ENCODE measurements around the gene PRR15.
A peak's percentile ranks its signal among the peaks of the same experiment; 100 is the strongest.

The PRR15 gene

DNA sequence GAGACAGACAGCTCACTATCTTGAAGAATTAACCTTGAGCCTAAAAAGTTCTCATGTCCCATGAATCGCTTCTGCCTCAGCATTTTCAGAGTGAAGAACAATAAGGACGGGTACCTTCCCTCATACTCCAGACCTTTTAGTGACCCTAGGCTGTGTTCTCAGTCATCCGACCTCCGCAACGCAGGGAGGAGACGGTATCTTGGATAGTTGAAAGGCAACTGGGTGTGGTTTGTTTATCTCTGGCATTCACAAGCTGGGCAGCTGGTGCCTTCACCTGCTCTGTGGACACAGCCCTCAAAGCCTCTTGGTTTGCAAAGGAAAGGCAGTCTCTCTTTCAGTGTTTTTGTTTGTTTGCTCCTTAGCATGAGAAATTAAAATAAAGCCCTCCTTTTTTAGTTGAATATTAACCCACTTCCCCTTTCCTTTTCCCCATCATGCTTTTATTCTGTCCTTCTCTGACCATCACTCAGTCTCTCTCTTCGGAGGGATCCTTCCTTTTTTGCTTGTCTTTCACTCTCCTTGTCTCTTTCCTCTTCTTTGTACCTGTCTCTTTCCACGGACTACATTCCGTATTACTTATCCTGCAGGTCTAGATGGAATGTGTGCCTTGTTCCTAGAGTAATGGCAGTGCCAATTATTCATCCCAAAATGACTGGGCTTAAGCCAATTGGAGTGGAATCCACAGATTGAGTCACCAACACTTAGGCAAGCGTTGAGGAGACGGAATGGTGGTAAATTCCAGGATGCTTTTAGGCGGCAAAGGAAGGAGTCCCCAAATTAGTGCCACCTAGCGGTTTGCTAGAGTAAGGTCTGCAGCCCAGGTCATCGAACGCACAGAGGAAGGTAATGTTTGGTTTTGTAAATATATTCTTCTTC, 45.8 kb downstream of the PRR15 start:
- peak; percentile 60 for DNase-seq (ENCODE audit: low spot score)

DNA sequence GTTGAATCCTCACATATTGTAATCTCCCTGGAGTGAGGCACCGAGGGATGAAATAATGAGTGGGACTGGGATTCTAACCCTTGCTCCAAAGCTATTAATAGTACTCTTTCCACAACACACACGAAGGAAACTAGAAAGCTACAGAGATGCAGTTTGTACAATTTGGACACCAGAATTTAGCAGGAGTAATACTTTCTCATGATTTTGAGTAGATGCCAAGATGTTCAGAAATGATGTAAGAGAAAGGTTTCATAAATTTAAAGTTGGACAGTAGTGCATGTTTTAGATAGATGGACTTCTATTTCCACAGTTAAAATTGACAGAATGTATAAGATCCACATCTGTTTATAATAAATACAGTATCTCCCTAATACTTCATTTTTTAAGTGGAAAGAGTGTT, 46.5 kb downstream of the PRR15 start:
- no peak for DNase-seq (ENCODE audit: low spot score)

DNA sequence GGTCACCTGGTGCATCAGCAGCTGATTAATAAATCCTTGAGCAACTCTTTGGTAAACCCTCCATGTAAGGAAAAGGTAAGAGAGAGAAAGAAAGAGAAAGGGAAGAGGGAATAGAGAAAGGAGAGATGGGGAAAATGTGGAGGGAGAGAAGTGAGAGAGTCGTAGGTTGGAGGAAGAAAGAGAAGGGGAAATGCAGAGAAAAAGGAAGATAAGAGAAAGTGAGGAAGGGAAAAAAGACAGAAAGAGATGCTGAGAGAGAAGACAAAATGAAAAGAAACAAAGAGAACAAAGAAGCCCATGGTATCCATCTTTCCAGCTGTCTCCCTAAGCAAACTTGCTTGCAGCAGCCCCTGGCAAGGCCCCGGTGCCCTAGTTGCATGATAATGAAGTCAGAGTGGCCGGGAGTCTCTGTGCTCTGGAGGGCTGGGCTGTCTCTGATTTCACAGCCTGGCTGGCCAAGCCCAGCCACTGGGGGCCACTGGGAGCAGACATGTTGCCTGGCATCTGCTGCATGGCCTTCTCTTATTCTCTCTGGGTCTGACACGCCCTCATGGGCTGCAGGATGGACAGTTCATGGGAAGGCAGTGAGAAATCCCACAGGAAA, 48.4 kb downstream of the PRR15 start:
- DNase-seq (ENCODE audit: low spot score), result no peak

DNA sequence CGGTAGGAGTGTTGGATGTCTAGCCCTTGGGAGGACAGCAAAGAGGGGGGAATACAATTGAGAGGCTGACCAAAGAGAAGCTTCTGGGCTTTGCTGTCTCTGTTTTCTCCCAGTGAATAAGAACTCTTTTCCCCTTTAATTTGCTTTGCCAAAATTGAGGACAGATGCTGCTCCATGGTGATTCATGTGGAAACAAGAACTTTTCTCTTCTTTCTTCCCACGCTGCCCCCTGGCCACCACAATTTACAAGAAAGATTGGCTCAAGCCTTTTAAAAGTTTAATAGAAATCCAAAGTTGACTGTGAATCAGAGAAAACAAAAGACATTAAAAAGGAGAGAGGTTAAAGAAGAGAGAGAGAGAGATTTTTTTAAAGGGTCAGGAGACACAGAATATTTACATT, 49.0 kb downstream of the PRR15 start:
- DNase-seq (ENCODE audit: low spot score), result peak; percentile 34

DNA sequence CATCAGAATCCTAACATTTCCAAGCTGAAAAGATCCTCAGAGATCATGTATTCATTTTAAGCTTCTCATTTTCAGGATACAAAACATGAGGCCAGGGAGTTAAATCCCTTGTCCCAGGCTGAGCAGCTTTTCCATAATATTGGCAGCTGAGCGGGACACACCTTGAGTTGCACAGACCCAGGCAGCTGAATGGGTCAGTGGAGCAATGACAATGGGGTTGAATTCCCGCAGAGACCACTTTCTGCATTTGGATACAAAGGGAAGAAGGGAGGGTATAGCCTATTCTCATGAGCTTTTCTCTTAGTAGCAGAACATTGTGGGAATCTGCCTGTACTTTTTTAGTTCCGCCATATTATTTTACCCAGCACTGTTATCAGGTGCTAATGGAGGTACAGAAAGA, 49.5 kb downstream of the PRR15 start:
- DNase-seq (ENCODE audit: low spot score), result no peak

DNA sequence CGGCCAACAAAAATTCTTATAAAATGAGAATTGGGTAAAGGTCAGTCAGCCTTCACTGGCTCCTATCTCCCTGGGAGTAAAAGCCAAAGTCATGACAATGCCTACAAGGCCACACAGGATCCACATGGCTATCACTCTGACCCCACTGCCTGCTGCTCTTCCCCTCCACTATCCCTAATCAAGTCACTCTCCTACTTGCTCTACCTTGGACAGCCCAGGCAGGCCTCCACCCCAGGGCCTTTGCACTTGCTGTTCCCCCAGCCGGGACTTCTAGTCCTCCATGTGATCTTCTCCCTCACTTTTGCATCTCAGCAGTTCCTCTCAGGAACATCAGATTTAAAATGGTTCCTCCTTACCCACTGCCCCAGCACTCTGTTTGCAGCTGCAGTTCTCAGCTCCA, 50.6 kb downstream of the PRR15 start:
- no peak for DNase-seq (ENCODE audit: low spot score)

Data from AG08395 (cell line).